ENCODE measurements around the gene CHADL. TPM values are rescaled to one million over a fixed set of nuclear protein-coding genes. Genes with fewer than 3 reads are reported as not detected.

Gene CHADL
- total RNA-seq, 1 donor from 2014 or later, result 0.43 TPM

GRCh38 chr22:41231369-41231768, 9.4 kb downstream of the CHADL start:
- DNase-seq (ENCODE audit: extremely low spot score, unreplicated experiment), result no peak
- no peak for TF ChIP-seq CTCF (IDR thresholded peaks at IDR 0.05)
- no peaks in the 10 kb centered on the region for H3K9me3 Mint-ChIP-seq (ENCODE audit: unreplicated experiment)
- no peaks in the 10 kb centered on the region for H3K4me1 Mint-ChIP-seq (ENCODE audit: unreplicated experiment)
- no peak overlapping the region for H3K27ac Mint-ChIP-seq (ENCODE audit: unreplicated experiment)
- no peak overlapping the region for H3K4me3 Mint-ChIP-seq (ENCODE audit: unreplicated experiment)
- H3K27me3 Mint-ChIP-seq (ENCODE audit: unreplicated experiment), result no peaks in the 10 kb centered on the region
- peaks cover 10% of the 10 kb centered on the region for H3K36me3 Mint-ChIP-seq (ENCODE audit: unreplicated experiment)

GRCh38 chr22:41230401-41230785, 10.3 kb downstream of the CHADL start:
- TF ChIP-seq CTCF (IDR thresholded peaks at IDR 0.05), result no peak
- Mint-ChIP-seq H3K36me3 (ENCODE audit: unreplicated experiment) (peaks cover 10% of the 10 kb centered on the region), H3K4me3 (ENCODE audit: unreplicated experiment) (no peak overlapping the region), H3K9me3 (ENCODE audit: unreplicated experiment) (no peaks in the 10 kb centered on the region), H3K27ac (ENCODE audit: unreplicated experiment) (no peak overlapping the region), H3K27me3 (ENCODE audit: unreplicated experiment) (no peaks in the 10 kb centered on the region), H3K4me1 (ENCODE audit: unreplicated experiment) (no peaks in the 10 kb centered on the region)
- DNase-seq (ENCODE audit: extremely low spot score, unreplicated experiment), result no peak

- no peak for TF ChIP-seq CTCF (IDR thresholded peaks at IDR 0.05)
- Mint-ChIP-seq H3K9me3 (ENCODE audit: unreplicated experiment) (no peaks in the 10 kb centered on the region), H3K4me1 (ENCODE audit: unreplicated experiment) (no peaks in the 10 kb centered on the region), H3K4me3 (ENCODE audit: unreplicated experiment) (no peak overlapping the region), H3K27me3 (ENCODE audit: unreplicated experiment) (no peaks in the 10 kb centered on the region), H3K27ac (ENCODE audit: unreplicated experiment) (no peak overlapping the region), H3K36me3 (ENCODE audit: unreplicated experiment) (peaks cover 11% of the 10 kb centered on the region)
- no peak for DNase-seq (ENCODE audit: extremely low spot score, unreplicated experiment)
These were observed 10.9 kb downstream of the CHADL start for GRCh38 chr22:41229730-41230400.

GRCh38 chr22:41229215-41229614, 11.5 kb downstream of the CHADL start:
- Mint-ChIP-seq H3K4me3 (ENCODE audit: unreplicated experiment) (no peak overlapping the region), H3K4me1 (ENCODE audit: unreplicated experiment) (no peaks in the 10 kb centered on the region), H3K27me3 (ENCODE audit: unreplicated experiment) (no peaks in the 10 kb centered on the region), H3K36me3 (ENCODE audit: unreplicated experiment) (peaks cover 14% of the 10 kb centered on the region), H3K9me3 (ENCODE audit: unreplicated experiment) (no peaks in the 10 kb centered on the region), H3K27ac (ENCODE audit: unreplicated experiment) (no peak overlapping the region)
- no peak for DNase-seq (ENCODE audit: extremely low spot score, unreplicated experiment)
- no peak for TF ChIP-seq CTCF (IDR thresholded peaks at IDR 0.05)

GRCh38 chr22:41226723-41227655, 13.7 kb downstream of the CHADL start:
- Mint-ChIP-seq H3K27me3 (ENCODE audit: unreplicated experiment) (no peaks in the 10 kb centered on the region), H3K9me3 (ENCODE audit: unreplicated experiment) (no peaks in the 10 kb centered on the region), H3K36me3 (ENCODE audit: unreplicated experiment) (peaks cover 17% of the 10 kb centered on the region), H3K4me1 (ENCODE audit: unreplicated experiment) (no peaks in the 10 kb centered on the region), H3K27ac (ENCODE audit: unreplicated experiment) (no peak overlapping the region), H3K4me3 (ENCODE audit: unreplicated experiment) (no peak overlapping the region)
- TF ChIP-seq CTCF (IDR thresholded peaks at IDR 0.05), result no peak
- no peak for DNase-seq (ENCODE audit: extremely low spot score, unreplicated experiment)
